Stomach (tissue), 4 donors: Measurements from ENCODE around the gene MLLT11.

ENCODE experiments used
- EP300 ChIP-seq: sonication (generic); formaldehyde crosslinking; IDR thresholded peaks from one replicate; pipeline ENCODE4 v1.6.1; 2017; ENCODE audit warnings: antibody characterized with exemption
- POLR2A ChIP-seq, 4 donors: fragments of 450-650 bp; IDR thresholded peaks; one replicate each; pipeline ENCODE4 v1.6.1; 2016; ENCODE audit warnings: antibody characterized with exemption in 4 of 4, control low read depth in 2 of 4, mild to moderate bottlenecking in 1 of 4, moderate library complexity in 1 of 4
- TF ChIP-seq, protein P1 (sequence below), 7 experiments: fragments of 450-650 bp in 4 of 7; fragments of 200-600 bp in 3 of 7; sonication (generic) in 3 of 7; IDR thresholded peaks; one replicate each; pipeline ENCODE4 v1.5.1; 2016 to 2019; ENCODE audit warnings: antibody characterized with exemption in 7 of 7, control low read depth in 2 of 7, mild to moderate bottlenecking in 1 of 7

DNA sequence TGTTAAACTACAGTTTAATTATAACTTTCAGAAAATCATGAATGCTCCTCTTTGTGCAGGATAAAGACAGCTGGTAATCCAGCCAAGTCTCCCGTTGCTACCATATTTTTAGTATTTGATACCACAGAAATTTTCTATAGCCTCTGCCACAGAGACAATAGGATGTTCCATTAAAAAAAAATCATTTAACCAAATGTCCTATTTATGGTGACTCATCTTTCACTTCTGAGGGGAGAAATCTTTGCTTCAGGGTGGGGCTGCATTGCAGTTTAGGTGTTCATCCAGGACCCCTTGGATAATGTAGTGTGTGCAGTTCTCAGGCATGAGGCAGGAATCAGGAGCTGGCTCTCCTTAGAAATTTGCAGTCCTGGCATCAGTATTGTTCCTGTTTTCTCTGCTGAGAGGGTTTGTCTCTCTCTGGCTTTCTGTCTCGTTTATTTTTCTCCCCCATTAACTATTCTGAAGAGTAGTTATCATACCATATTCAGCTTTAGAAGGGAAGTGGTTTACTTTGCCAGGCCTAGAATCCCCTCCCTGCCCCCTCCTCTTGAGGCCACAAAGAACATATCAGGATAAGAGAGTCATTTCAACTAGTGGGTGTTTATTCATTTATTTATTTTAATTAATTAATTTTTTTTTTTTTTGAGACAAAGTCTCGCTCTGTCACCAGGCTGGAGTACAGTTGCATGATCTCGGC is 48.9 kb upstream of the MLLT11 start:
- no peak for TF ChIP-seq EP300
- TF ChIP-seq, protein P1, sequence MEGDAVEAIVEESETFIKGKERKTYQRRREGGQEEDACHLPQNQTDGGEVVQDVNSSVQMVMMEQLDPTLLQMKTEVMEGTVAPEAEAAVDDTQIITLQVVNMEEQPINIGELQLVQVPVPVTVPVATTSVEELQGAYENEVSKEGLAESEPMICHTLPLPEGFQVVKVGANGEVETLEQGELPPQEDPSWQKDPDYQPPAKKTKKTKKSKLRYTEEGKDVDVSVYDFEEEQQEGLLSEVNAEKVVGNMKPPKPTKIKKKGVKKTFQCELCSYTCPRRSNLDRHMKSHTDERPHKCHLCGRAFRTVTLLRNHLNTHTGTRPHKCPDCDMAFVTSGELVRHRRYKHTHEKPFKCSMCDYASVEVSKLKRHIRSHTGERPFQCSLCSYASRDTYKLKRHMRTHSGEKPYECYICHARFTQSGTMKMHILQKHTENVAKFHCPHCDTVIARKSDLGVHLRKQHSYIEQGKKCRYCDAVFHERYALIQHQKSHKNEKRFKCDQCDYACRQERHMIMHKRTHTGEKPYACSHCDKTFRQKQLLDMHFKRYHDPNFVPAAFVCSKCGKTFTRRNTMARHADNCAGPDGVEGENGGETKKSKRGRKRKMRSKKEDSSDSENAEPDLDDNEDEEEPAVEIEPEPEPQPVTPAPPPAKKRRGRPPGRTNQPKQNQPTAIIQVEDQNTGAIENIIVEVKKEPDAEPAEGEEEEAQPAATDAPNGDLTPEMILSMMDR (IDR thresholded peaks at IDR 0.05), result no peak
- TF ChIP-seq POLR2A (IDR thresholded peaks at IDR 0.05), result no peak
